H9 (cell line): ENCODE data around the gene ADH1B. TPM values are rescaled to one million over a fixed set of nuclear protein-coding genes. Genes with fewer than 3 reads are reported as not detected.

ENCODE experiments used
- DNase-seq: peaks from one replicate; pipeline ENCODE4 v3.0.0-alpha.2; 2017
- H2AFZ ChIP-seq: one replicate; pipeline ENCODE4 v1.6.1; 2013; ENCODE audit warnings: mild to moderate bottlenecking, low read length, control low read depth, moderate library complexity
- H2AK5ac ChIP-seq: 2 replicates; pipeline ENCODE4 v1.6.1; 2013; ENCODE audit warnings: low read length, control low read depth, mixed read lengths; ENCODE audit not compliant: insufficient read length
- H2BK120ac ChIP-seq: one replicate; pipeline ENCODE4 v1.6.1; 2013; ENCODE audit warnings: low read depth, mild to moderate bottlenecking, low read length, control low read depth, inconsistent platforms; ENCODE audit not compliant: poor library complexity, severe bottlenecking
- H2BK12ac ChIP-seq: 2 replicates; pipeline ENCODE4 v1.6.1; 2013; ENCODE audit warnings: low read length, control low read depth, mixed read lengths, low read depth; ENCODE audit not compliant: insufficient read length
- H2BK15ac ChIP-seq: 2 replicates; pipeline ENCODE4 v1.6.1; 2013; ENCODE audit warnings: low read depth, low read length, control low read depth
- H2BK20ac ChIP-seq: one replicate; pipeline ENCODE4 v1.6.1; 2013; ENCODE audit warnings: low read depth, mild to moderate bottlenecking, low read length, control low read depth, inconsistent platforms; ENCODE audit not compliant: poor library complexity, severe bottlenecking
- H2BK5ac ChIP-seq: 2 replicates; pipeline ENCODE4 v1.6.1; 2013; ENCODE audit warnings: low read length, control low read depth, mixed read lengths; ENCODE audit not compliant: insufficient read length
- H3K14ac ChIP-seq: 2 replicates; pipeline ENCODE4 v1.6.1; 2013; ENCODE audit warnings: low read length, control low read depth; ENCODE audit not compliant: insufficient read depth
- H3K18ac ChIP-seq: 2 replicates; pipeline ENCODE4 v1.6.1; 2013; ENCODE audit warnings: low read depth, mild to moderate bottlenecking, mixed read lengths, low read length, control low read depth; ENCODE audit not compliant: insufficient read length
- H3K23ac ChIP-seq: 2 replicates; pipeline ENCODE4 v1.6.1; 2013; ENCODE audit warnings: low read length, control low read depth, mixed read lengths, low read depth; ENCODE audit not compliant: insufficient read length
- H3K23me2 ChIP-seq: 2 replicates; pipeline ENCODE4 v1.6.1; 2013; ENCODE audit warnings: low read depth, mild to moderate bottlenecking, mixed read lengths, low read length, control low read depth; ENCODE audit not compliant: insufficient read length, poor library complexity, severe bottlenecking
- H3K27ac ChIP-seq: 2 replicates; pipeline ENCODE4 v1.5.1; 2013; ENCODE audit warnings: low read length, control low read depth, mixed read lengths, low read depth; ENCODE audit not compliant: insufficient read length
- H3K27me3 ChIP-seq: 2 replicates; pipeline ENCODE4 v1.6.1; 2013; ENCODE audit warnings: low read length, control low read depth, inconsistent platforms; ENCODE audit not compliant: insufficient read depth
- H3K4ac ChIP-seq: 2 replicates; pipeline ENCODE4 v1.6.1; 2013; ENCODE audit warnings: low read depth, mild to moderate bottlenecking, control low read depth, inconsistent platforms, low read length, moderate library complexity
- H3K4me1 ChIP-seq: 2 replicates; pipeline ENCODE4 v1.6.1; 2013; ENCODE audit warnings: low read length, control low read depth, inconsistent platforms; ENCODE audit not compliant: insufficient read depth
- H3K4me2 ChIP-seq: 2 replicates; pipeline ENCODE4 v1.6.1; 2013; ENCODE audit warnings: low read length, control low read depth, mixed read lengths; ENCODE audit not compliant: insufficient read length, insufficient read depth
- H3K56ac ChIP-seq: 2 replicates; pipeline ENCODE4 v1.6.1; 2013; ENCODE audit warnings: low read depth, mild to moderate bottlenecking, mixed read lengths, low read length, control low read depth; ENCODE audit not compliant: insufficient read length
- H3K79me1 ChIP-seq: 2 replicates; pipeline ENCODE4 v1.6.1; 2013; ENCODE audit warnings: low read depth, mild to moderate bottlenecking, moderate library complexity, low read length, control low read depth, inconsistent platforms; ENCODE audit not compliant: insufficient read depth, poor library complexity, severe bottlenecking
- H3K79me2 ChIP-seq: 2 replicates; pipeline ENCODE4 v1.6.1; 2013; ENCODE audit warnings: low read length, control low read depth, inconsistent platforms; ENCODE audit not compliant: insufficient read depth
- H3K9ac ChIP-seq: 2 replicates; pipeline ENCODE4 v1.6.1; 2013; ENCODE audit warnings: low read length, control low read depth, mixed read lengths; ENCODE audit not compliant: insufficient read length; ENCODE audit errors: extremely low read depth
- H3K9me3 ChIP-seq: one replicate; pipeline ENCODE4 v1.6.1; 2013; ENCODE audit warnings: low read depth, low read length, inconsistent platforms; ENCODE audit not compliant: control insufficient read depth
- H3T11ph ChIP-seq: one replicate; pipeline ENCODE4 v1.6.1; 2013; ENCODE audit warnings: mild to moderate bottlenecking, low read length, control low read depth, inconsistent platforms
- H4K20me1 ChIP-seq: one replicate; pipeline ENCODE4 v1.6.1; 2013; ENCODE audit not compliant: control insufficient read depth, insufficient read length, insufficient read depth
- H4K5ac ChIP-seq: 2 replicates; pipeline ENCODE4 v1.6.1; 2013; ENCODE audit warnings: low read depth, mild to moderate bottlenecking, mixed read lengths, low read length, control low read depth; ENCODE audit not compliant: insufficient read length
- H4K8ac ChIP-seq: replicated peaks from 2 replicates; pipeline ENCODE4 v1.6.1; 2013; ENCODE audit warnings: low read length, control low read depth, mixed read lengths, low read depth; ENCODE audit not compliant: insufficient read length
- H4K91ac ChIP-seq: 2 replicates; pipeline ENCODE4 v1.6.1; 2013; ENCODE audit warnings: low read depth, mild to moderate bottlenecking, moderate library complexity, mixed read lengths, low read length, control low read depth; ENCODE audit not compliant: insufficient read length
- H3K27ac Mint-ChIP-seq, 3 experiments: 2 replicates in 2 of 3; 3 replicates in 1 of 3; pipeline ENCODE4 v1.8.0; 2020 to 2021; ENCODE audit warnings: mixed read lengths in 3 of 3, mild to moderate bottlenecking in 1 of 3, moderate library complexity in 1 of 3
- H3K27me3 Mint-ChIP-seq: 2 replicates; pipeline ENCODE4 v1.8.0; 2021; ENCODE audit warnings: low read depth, mild to moderate bottlenecking, moderate library complexity, mixed read lengths
- H3K36me3 Mint-ChIP-seq, 3 experiments: 2 replicates in 2 of 3; 3 replicates in 1 of 3; pipeline ENCODE4 v1.8.0; 2020 to 2021; ENCODE audit warnings: low read depth in 3 of 3, mixed read lengths in 3 of 3; ENCODE audit not compliant: insufficient read depth in 1 of 3
- H3K4me1 Mint-ChIP-seq, 2 experiments: 2 replicates each; pipeline ENCODE4 v1.8.0; 2020; ENCODE audit warnings: mixed read lengths in 2 of 2
- H3K4me3 Mint-ChIP-seq, 2 experiments: 2 replicates in 1 of 2; 3 replicates in 1 of 2; pipeline ENCODE4 v1.8.0; 2020 to 2021; ENCODE audit warnings: mild to moderate bottlenecking in 2 of 2, mixed read lengths in 2 of 2, moderate library complexity in 1 of 2
- H3K9me3 Mint-ChIP-seq, 2 experiments: 2 replicates in 1 of 2; 3 replicates in 1 of 2; pipeline ENCODE4 v1.8.0; 2020; ENCODE audit warnings: mild to moderate bottlenecking in 2 of 2, mixed read lengths in 2 of 2, moderate library complexity in 1 of 2
- CTCF ChIP-seq: fragments of 200-600 bp; sonication (generic); conservative IDR thresholded peaks from 3 replicates; pipeline ENCODE4 v1.8.0; 2021; ENCODE audit warnings: antibody characterized with exemption, mild to moderate bottlenecking
- WGBS: extraction: QIAGEN DNeasy Blood & Tissue Kit; methylation state at CpG from one replicate; pipeline ENCODE4 v1.1.7; 2013; ENCODE audit warnings: missing lambda C conversion rate, low lambda C conversion rate, mixed read lengths; ENCODE audit not compliant: insufficient read length; ENCODE audit errors: extremely low coverage; 5-methylcytosine and 5-hydroxymethylcytosine counted together
- total RNA-seq: library from RNA; stranded (reverse); gene quantifications from 2 replicates; pipeline ENCODE4 v1.2.1, GENCODE V29; 2021

The ADH1B gene
- total RNA-seq, 1 experiment from 2014 or later, result not detected

- no peak for DNase-seq
- H3K9ac ChIP-seq, result no peak overlapping the region
- no peaks in the 10 kb centered on the region for H3K79me1 ChIP-seq
- no peak overlapping the region for H3K4me2 ChIP-seq
- H2BK20ac ChIP-seq, result no peak overlapping the region
- H3K9me3 Mint-ChIP-seq, result peaks cover 34 to 44% of the 10 kb centered on the region in 2 experiments
- no peak overlapping the region for H4K8ac ChIP-seq
- H2BK12ac ChIP-seq, result no peak overlapping the region
- no peak overlapping the region for H3K23ac ChIP-seq
- H2BK5ac ChIP-seq, result no peak overlapping the region
- H3K27me3 Mint-ChIP-seq, result no peaks in the 10 kb centered on the region
- H4K5ac ChIP-seq, result no peak overlapping the region
- no peaks in the 10 kb centered on the region for H3K23me2 ChIP-seq
- H2AFZ ChIP-seq, result no peak overlapping the region
- no peaks in the 10 kb centered on the region for H3K4me1 ChIP-seq
- no peak overlapping the region for H4K91ac ChIP-seq
- H3K4me3 Mint-ChIP-seq, result no peak overlapping the region
- H2AK5ac ChIP-seq, result no peak overlapping the region
- H4K20me1 ChIP-seq, result no peaks in the 10 kb centered on the region
- no peaks in the 10 kb centered on the region for H3K27me3 ChIP-seq
- no peak overlapping the region for H3K56ac ChIP-seq
- H3K18ac ChIP-seq, result no peak overlapping the region
- no peak overlapping the region for H3K27ac Mint-ChIP-seq
- H3K4ac ChIP-seq, result no peak overlapping the region
- H3K79me2 ChIP-seq, result no peaks in the 10 kb centered on the region
- no peak overlapping the region for H2BK15ac ChIP-seq
- no peaks in the 10 kb centered on the region for H3K9me3 ChIP-seq
- H3K27ac ChIP-seq, result no peak overlapping the region
- WGBS, result no CpG with 5 or more reads among the region's 27 CpGs
- no peak for TF ChIP-seq CTCF
- no peak overlapping the region for H2BK120ac ChIP-seq
- H3K14ac ChIP-seq, result no peak overlapping the region
- no peaks in the 10 kb centered on the region for H3K4me1 Mint-ChIP-seq
- H3K36me3 Mint-ChIP-seq, result peaks cover 0 to 18% (median 6%) of the 10 kb centered on the region in 3 experiments; a peak in 6 of 7 replicates
- H3T11ph ChIP-seq, result no peak overlapping the region
Observed at GRCh38 chr4:99359480-99360204, 38.4 kb upstream of the ADH1B start.
